Suprapubic skin (tissue), 4 donors: Measurements from ENCODE around the gene KLHL11.

Source experiments
- EP300 ChIP-seq: sonication (generic); formaldehyde crosslinking; IDR thresholded peaks from one replicate; pipeline ENCODE4 v1.6.1; 2017; ENCODE audit warnings: antibody characterized with exemption
- POLR2AphosphoS5 ChIP-seq, 3 donors: sonication (generic); formaldehyde crosslinking; IDR thresholded peaks; one replicate each; pipeline ENCODE4 v1.6.1; 2017; ENCODE audit warnings: antibody characterized with exemption in 3 of 3
- TF ChIP-seq, protein P1 (sequence below), 2 donors: fragments of 200-600 bp in 1 of 2; fragments of 450-650 bp in 1 of 2; sonication (generic) in 1 of 2; IDR thresholded peaks; one replicate each; pipeline ENCODE4 v1.5.1; 2016 to 2019; ENCODE audit warnings: antibody characterized with exemption in 2 of 2, mild to moderate bottlenecking in 1 of 2, moderate library complexity in 1 of 2

DNA sequence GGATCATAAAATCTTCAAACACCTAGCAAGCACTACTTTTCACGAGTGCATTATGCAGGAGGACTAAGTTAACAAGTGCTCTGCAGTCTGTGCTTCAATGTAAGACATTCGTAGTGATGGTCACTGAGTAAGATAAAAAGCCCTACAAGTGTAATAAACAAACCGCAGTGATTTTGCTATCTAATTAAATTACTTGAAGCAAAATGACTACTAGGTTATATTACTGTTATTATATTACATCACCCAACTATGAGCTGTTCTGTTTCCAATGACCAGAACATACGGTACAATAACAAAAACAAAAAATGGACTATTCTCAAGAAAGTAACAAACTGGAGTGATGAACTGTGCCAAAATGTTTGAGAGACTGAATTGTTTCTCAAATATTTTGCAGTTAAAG is 16.4 kb downstream of the KLHL11 start:
- TF ChIP-seq, protein P1, sequence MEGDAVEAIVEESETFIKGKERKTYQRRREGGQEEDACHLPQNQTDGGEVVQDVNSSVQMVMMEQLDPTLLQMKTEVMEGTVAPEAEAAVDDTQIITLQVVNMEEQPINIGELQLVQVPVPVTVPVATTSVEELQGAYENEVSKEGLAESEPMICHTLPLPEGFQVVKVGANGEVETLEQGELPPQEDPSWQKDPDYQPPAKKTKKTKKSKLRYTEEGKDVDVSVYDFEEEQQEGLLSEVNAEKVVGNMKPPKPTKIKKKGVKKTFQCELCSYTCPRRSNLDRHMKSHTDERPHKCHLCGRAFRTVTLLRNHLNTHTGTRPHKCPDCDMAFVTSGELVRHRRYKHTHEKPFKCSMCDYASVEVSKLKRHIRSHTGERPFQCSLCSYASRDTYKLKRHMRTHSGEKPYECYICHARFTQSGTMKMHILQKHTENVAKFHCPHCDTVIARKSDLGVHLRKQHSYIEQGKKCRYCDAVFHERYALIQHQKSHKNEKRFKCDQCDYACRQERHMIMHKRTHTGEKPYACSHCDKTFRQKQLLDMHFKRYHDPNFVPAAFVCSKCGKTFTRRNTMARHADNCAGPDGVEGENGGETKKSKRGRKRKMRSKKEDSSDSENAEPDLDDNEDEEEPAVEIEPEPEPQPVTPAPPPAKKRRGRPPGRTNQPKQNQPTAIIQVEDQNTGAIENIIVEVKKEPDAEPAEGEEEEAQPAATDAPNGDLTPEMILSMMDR (IDR thresholded peaks at IDR 0.05), result no peak
- no peak for TF ChIP-seq POLR2AphosphoS5 (IDR thresholded peaks at IDR 0.05)
- no peak for TF ChIP-seq EP300
